ENCODE results near the gene MEIS3.
A peak's percentile ranks its signal among the peaks of the same experiment; 100 is the strongest.
"Not testable (repeated sequence)": the region's sequence is repeated elsewhere in the genome, so short reads cannot be mapped to it uniquely, and the experiment has no call there.

The MEIS3 gene

DNA sequence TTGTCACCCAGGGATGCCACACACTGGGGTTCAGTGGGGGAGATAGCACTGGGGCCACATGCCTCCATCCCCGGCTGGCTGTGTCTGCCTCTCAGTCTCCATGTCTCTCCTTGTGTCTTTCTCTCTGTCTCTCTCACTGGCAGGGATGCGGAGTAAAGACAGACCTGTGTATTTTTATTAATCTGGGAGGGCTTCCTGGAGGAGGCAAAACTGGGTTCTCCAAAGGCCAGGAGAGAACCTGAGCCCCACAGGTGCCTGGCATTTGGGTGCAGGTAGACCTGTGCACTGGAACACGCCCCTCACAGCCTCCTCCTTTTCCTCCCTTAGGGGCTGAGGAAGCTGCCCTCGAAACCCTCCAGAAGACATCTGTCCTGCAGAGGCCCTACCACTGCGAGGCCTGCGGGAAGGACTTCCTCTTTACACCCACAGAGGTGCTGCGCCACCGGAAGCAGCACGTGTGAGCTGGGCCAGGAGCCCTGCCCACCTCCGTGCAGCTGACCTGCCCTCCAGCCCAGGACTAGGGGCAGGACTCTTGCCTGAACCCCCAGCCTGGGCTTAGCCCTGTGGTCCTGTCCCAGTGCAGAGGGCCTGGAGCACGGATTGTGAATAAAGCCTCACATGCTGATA is 37.6 kb downstream of the MEIS3 start:
- DNase-seq, result no peak

DNA sequence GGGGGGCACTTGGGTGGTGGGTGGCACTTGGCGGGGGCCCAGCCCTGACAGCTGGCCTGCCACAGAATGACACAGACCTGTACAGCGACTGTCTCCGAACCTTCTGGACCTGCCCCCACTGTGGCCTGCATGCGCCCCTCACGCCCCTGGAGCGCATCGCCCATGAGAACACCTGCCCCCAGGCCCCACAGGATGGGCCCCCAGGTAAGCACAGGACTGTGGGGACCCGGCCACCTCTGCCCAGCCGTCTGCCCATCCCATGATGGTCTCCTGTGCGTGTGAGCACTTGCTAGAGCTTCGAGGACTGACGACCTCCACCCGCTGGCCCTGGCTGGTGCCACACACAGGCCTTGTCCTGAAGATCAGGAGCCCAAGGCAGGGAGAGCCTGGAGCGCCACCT is 38.2 kb downstream of the MEIS3 start:
- DNase-seq, result no peak

DNA sequence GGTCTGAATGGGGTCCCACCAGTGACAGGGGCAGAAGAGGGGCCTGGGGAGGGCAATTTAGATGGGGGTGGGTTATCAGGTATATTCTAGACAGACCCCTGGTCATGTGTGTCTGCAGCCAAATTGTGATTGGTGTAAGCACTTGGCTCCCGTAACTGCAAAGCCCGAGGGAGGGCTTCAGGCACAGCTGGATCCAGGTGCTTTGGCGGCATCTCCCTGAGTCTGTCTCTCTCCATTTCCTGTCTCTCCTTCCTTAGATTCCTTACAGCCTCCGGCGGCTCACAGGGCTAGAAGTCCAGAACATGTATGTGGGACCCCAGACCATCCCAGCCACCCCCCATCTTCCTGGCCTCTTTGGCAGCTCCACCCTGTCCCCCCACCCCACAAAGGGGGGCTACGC is 38.8 kb downstream of the MEIS3 start:
- no peak for DNase-seq

DNA sequence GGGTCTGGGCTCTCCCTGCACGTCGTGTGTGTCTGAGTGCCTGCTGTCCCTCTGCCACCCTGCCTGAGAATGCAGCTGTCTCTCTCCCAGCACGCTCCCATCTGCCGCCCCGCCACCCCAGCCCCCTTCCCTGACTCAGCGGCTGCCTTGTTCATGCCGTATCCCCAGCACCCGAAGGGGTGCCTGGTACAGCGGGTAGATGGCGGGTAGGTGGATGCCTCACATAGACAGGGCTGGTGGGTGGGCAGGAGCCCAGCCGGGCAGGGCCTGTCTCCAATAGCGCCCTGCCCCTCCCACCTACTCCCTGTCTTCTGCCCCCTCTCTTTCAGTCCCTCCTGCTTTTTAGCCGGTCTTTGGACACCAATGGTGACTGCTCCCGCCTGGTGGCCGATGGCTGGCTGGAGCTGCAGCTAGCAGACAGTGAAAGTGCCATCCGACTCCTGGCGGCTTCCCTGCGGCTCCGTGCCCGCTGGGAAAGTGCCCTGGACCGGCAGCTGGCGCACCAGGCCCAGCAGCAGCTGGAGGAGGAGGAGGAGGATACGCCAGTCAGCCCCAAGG is 39.9 kb downstream of the MEIS3 start:
- no peak for DNase-seq

DNA sequence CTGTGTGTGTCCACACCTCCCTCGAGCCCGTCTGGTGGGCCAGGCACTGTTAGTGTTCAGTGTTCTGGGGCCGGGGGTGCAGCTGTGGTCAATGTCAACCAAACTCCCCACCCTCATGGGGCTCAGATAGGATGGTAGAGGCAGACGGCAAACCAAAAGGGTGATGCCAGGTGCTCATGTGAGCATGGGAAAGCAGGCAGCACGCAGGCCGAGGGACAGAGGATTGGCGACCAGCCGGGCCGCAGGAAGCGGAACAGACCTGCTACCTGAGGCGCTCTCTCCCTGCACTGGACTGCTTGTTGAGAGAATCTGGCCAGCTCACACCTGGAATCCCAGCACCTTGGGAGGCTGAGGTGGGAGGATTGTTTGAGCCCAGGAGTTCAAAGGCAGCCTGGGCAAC is 41.1 kb downstream of the MEIS3 start:
- DNase-seq, result no peak

DNA sequence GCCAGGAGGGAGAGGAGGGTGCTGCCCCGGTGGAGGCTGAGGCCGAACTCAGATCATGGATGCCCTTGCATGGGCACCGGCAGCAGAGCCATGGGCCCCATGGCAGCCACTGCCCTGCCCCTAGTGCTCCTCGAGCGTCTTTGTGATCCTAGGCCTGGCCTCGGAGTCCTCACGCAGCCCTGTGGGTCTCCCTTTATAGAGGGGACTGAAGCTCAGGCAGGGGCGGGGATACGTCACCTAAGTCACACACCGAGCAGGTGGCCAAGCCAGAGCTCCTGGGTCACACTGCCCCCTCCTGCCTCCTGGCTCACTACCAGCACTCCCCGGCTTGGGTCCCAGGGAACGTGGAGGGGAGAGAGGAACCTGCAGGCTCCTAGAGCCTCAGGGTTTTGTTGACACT is 41.5 kb downstream of the MEIS3 start:
- DNase-seq, result peak; percentile 68

DNA sequence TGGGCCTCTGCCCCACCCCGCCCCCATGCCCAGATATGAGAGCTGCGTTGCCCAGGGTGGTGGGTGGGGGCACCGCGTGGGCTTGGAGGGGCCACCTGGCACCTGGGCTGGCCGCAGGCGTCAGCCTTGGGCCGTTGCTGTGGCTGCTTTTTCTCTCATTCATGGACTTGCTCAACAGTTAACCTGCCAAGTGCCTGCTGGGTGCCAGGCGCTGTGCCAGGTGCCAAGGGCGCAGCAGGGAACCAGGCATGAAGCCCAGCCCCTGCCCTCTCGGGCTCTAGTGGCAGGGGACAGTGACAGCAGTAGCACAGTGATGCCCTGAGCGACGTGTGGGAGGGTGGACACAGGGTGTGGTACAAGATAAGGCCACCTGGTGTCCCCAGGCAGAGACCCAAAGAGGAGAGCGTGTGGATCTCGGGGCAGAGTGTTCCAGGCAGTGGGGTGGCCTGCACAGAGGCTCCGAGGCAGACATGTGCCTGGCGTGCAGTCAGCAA is 42.1 kb downstream of the MEIS3 start:
- DNase-seq, result peak; percentile 90

DNA sequence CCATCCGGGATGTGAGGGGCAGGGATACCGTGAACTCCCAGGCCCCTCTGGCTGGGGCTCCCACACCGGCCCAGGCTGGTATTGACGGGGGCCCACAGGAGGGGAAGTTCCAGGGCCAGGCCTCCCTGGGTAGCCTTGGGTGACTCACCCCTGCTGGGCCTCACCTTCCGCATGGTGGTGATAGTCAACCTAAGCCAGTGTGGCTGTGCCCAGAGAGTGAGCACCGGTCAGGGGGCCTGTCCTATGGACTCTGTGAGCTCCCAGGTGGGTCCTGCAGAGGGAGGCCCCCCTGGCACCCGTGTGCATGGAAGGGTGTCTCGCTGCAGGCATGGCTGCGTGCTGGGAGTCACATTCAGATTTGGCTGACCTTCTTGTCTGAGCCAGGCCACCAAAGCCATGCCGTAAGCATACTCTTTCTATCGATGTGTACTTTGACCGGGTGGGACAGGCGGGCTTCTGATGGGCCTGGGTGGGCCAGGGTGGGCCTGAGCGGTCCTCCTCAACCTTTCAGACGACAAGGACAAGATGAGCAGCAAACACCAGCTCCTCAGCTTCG is 42.7 kb downstream of the MEIS3 start:
- DNase-seq, result no peak

DNA sequence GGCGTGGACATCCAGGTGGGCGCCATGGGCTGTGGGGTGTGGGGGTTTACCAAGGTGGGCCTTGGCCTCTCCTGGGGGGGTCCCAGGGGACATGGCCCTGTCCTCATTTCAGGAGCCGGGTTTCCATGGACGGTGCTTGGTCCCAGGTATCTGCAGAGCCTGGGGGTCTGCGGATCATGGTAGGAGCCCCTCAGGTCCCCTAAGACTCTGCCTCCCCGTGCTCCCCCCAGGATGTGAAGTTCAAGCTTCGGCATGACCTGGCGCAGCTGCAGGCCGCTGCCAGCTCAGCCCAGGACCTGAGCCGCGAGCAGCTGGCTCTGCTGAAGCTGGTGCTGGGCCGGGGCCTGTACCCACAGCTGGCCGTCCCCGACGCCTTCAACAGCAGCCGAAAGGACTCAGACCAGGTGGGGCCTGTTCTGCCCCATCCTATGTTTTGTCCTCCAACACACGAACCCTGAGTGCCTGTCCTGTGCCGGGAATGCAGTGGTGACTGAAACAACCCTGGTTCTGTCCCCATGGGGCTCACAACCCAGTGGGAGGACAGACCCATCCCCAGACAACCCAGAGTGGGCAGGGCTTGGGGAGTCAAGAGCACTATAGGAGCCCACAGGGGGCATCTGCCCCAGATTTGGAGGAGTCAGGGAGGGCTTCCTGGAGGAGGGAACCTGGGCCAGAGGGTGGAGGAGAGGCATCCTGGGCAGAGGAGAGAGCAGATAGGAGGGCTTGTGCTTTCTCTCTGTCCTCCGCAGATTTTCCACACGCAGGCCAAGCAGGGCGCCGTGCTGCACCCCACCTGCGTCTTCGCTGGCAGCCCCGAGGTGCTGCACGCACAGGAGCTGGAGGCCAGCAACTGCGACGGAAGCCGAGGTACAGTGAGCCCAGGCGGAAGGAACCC is 43.4 kb downstream of the MEIS3 start:
- no peak for DNase-seq

DNA sequence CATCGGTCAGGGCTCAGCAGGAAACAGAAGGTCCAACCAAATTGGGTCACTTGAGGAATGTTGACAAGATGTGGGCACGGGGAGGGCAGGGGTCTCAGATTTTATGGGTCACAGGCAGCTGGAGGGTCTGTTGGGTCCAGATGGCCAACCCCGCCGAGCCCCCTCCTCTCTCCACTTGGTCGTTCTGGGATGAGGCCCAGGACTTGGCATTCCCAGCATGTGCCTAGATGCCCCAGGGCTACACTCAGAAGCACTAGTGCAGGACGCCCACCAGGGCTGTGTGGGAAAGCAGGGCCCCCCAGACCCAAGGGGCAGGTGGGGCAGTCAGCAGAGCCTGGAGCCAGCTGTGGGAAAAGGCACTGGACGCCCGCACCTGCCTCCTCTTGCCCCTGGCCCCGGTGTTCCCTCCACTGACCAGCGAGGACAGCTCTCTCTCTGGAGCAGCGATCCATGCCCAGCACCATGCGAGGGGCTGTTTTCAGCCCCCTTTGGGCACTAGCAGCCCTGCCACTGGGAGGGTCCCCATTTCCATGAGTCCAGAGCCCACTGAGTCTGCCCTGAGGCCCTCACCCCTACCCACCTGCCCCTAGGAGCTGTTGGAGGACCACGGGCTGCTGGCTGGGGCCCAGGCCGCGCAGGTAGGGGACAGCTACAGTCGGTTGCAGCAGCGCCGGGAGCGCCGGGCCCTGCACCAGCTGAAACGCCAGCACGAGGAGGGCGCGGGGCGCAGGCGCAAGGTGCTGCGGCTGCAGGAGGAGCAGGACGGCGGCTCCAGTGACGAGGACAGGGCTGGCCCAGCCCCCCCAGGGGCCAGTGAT is 44.2 kb downstream of the MEIS3 start:
- no peak for DNase-seq

DNA sequence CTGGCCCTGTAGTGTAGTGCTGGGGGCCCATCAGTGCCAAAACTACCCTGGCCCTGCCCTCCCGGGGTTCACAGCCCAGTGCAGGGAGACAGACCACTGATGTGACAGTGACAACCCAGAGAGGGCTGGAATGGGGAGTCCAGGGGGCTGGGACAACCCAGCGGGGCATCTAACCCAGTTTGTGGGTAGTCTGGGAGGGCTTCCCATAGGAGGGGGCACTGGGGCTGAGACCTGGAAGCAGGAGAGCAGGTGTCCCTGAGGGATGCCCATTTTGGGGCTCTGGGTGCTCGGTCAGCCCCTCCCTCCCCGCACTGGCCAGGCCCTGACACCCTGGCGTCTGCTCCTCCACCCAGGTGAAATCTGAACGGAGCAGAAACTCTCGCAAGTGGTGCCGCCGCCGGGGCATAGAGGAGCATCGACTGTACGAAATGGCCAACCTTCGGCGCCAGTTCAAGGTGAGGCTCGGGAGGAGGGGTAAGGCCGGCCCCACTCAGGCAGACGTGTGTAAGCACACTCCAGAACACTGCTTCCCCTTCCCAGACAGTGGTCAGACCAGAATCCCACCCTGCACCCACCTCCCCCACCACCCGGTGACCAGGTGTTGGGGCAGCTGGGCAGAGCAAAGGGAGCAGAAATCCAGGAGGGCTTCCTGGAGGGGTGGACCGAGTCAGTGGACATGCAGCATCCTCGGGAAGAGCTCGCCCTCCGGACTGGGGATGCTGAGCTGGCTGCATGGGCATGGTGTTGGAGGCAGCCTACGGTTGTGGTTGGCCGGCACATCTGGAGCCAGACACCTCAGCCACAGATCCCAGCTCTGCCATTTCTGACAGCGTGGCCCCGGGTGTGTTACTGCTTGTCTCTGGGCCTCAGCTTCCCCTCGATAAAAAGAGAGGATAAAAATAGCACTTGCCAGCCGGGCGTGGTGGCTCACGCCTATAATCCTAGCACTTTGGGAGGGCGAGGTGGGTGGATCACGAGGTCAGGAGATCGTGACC is 45.8 kb downstream of the MEIS3 start:
- no peak for DNase-seq

DNA sequence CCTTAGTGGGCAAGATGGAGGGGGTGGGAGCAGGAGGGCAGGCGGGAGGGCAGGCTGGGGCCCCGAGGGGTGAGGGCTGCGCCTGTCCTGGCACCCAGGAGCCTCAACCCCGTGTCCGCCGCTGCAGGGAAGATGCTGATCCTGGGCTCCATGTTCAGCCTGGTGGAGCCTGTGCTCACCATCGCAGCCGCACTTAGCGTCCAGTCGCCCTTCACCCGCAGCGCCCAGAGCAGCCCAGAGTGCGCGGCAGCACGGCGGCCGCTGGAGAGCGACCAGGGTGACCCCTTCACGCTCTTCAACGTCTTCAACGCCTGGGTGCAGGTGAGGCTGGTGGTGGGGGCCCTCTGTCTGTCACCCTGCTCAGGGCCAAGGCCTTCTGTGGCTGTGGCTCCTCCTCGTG is 46.7 kb downstream of the MEIS3 start:
- no peak for DNase-seq

DNA sequence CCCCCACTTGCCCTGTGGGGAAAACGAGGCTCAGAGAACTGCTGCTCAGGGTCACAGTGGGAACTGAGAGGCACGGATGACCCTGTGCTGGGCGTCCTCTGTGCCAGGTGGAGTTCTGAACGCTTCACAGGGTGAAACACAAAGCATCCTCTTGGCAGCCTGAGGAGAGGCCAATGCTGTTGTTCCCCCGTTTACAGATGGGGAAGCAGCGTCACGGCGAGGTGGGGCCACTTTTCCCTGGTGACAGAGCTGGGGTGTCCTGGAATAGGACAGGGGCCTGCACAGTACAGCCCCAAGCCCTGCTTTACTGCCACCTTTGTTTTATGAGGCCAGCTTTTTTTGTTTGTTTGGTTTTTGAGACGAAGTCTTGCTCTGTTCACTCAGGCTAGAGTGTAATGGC is 48.1 kb downstream of the MEIS3 start:
- DNase-seq, result no peak

DNA sequence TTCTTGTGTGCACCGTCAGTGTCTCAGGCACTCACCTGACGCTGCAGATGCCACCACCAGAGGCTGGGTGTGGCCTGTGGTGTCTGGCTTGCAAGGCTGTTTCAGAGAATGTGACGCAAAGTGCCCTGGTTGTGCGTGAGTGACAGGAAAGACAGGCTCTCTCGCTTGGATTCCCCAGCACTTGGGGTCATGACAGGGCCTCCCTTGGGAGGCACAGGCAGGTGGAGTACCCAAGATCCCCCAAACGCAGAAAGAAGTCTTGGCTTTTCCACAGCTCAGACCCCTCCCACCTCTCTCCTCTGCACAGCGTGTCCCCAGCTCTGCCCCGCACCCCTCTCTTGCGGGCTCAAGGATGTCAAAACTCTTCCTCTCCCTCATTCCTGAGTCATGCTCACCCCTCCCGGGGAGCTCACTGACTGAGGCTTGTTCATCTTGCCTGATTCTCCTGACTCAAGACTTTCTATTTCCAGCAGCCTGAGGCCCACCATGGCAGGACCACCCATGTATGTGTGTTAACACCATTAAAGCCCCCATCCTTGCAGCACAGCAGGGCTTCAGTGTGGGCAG is 49.2 kb downstream of the MEIS3 start:
- DNase-seq, result no peak

DNA sequence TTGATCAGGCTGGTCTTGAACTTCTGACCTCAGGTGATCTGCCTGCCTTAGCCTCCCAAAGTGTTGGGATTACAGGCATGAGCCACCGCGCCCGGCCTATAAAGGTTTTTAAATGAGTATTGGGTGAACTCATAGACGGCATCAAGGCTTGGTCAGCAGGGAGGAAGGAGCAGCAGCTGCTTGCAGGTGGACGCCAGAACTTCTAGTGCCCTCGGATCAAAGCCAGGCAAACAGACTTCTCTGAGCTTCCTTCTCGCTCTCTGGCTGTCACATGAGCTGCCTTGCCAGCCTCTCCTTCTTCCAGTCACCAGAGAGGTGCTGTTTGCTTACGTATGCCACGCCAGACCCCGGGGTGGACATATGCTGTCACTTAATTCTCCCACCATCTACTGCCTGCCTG is 53.9 kb downstream of the MEIS3 start:
- DNase-seq, result not testable (repeated sequence)

DNA sequence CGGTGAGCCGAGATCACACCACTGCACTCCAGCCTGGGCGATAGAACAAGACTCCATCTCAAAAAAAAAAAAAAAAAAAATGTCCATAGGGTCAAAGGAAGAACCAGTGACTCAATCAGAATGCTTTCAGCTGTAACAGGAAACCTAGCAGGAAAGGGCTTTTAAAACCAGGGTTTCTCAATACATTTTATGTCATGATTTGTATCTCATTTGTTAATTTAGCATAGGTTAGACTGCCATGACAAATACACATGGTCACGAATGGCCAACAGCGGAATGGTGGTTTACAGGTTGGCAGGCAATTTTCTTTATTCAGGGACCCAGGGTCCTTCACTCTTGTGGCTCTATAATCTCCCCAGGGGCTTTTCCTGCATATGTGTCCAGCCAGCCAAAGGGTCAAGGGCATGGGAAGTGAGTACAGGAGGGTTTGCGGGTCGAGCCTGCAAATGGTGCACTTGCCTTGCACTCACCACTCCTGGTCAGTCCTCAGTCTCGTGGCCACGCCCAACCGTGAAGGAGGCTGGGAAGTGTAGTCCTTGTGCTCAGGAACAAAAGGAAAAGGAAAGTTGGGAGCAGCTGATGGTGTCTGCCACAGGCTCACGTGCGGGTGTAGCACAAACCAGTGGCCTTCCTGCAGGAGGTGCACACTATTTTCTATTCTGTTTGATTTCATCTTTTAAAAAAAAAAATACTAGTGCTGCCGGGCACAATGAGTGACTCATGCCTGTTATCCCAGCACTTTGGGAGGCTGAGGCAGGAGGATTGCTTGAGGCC is 55.4 kb downstream of the MEIS3 start:
- no peak for DNase-seq

DNA sequence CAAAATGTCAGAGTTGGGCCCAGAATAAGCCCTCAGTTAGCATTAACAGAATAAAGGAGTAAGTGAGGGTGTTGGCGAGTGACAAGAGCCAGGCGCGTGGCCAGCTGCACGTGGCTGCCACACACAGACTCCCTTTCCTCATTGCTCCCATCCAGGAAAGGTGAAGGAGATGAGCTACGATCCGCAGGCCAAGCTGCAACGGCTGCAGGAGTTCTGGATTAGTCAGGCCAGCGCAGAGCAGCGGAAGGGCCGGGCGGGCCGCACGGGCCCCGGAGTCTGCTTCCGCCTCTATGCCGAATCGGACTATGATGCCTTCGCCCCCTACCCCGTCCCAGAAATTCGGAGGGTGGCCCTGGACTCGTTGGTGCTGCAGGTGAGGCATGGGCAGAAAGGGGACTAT is 57.0 kb downstream of the MEIS3 start:
- no peak for DNase-seq

DNA sequence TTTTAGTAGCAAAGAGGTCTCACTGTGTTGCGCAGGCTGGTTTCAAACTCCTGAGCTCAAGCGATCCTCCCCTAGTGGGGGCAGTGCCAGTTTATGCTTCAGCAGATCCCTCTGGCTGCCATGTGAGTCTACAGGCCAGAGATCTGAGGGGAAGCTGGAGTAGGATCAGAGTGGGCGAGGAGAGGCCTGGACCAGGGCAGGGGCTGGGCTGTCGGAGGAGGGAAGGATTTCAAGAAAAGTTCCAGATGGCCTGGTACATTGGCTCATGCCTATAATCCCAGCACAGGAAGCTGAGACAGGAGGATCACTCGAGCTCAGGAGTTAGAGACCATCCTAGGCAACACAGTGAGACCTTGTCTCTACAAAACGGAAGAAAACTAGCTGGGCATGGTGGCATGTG is 60.4 kb downstream of the MEIS3 start:
- no peak for DNase-seq

DNA sequence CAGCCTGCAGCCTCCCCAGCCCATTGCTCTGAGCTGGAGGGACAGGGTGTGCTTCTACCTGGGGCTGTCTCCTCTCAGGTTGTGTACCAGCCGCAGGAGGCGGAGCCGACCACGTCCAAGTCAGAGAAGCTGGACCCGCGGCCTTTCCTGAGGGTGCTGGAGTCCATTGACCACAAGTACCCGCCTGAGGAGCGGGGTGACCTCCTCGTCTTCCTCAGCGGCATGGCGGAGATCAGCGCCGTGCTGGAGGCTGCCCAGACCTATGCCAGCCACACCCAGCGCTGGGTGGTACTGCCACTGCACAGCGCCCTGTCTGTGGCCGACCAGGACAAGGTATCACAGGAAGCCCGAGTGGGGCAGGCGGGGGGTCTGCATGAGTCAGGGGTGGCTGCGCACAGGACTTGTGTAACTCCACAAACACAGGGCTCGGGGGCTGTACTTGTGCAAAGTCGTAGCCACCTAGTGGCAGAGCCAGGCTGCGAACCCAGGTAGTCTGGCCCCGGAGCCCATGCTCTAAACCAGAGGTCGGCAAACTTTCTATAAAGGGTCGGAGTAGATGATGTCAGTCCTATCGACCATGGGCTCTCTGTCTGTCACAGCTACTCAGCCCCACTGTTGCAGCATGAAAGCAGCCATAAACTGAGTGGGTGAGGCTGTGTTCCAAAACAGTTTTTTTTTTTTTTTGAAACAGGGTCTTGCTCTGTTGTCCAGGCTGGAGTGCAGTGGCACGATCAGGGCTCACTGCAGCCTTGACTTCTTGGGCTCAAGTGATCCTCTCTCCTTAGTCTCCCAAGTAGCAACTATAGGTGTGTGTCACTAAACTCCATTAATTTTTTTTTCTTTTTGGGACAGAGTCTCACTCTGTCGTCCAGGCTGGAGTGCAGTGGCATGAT is 61.3 kb downstream of the MEIS3 start:
- DNase-seq, result no peak

All from COR-L47 (cell line).